ENCODE data around the gene MCM9. TPM values are rescaled to one million over a fixed set of nuclear protein-coding genes. Genes with fewer than 3 reads are reported as not detected.
A peak's percentile ranks its signal among the peaks of the same experiment; 100 is the strongest.

Gene MCM9
- total and polyA plus RNA-seq, 2 donors (not counting 1 experiment from before 2014, with no cell fraction given) = 1.2 to 9.6 TPM

GRCh38 chr6:118776607-118777549, 158.1 kb downstream of the MCM9 start:
- H3K9ac ChIP-seq (ENCODE audit: insufficient read depth, low read length) = no peak overlapping the region
- no peaks in the 10 kb centered on the region for H3K79me2 ChIP-seq (ENCODE audit: control insufficient read depth, insufficient read depth, low read length)
- H2AFZ ChIP-seq (ENCODE audit: low read length) = no peak overlapping the region
- no peaks in the 10 kb centered on the region for H3K36me3 ChIP-seq (ENCODE audit: control insufficient read depth, insufficient read depth, low read length)
- H3K4me3 ChIP-seq (replicated peaks in 1 of 4; ENCODE audit: control extremely low read depth in 1 of 4, insufficient read depth in 1 of 4, low read depth in 3 of 4, low read length in 4 of 4) = no peak overlapping the region
- H3K27ac ChIP-seq (ENCODE audit: insufficient read depth, low read length) = no peak overlapping the region
- no peak overlapping the region for H3K4me2 ChIP-seq (ENCODE audit: extremely low read depth, insufficient read depth, low read length)
- H3K27me3 ChIP-seq (ENCODE audit: control insufficient read depth, insufficient read depth, low read length) = no peaks in the 10 kb centered on the region
- peak; percentile 85 to 90 for DNase-seq (ENCODE audit: low read depth in 2 of 2)
- H3K9me3 ChIP-seq (ENCODE audit: control insufficient read depth, insufficient read depth, low read depth, low read length) = no peaks in the 10 kb centered on the region
- no peaks in the 10 kb centered on the region for H4K20me1 ChIP-seq (ENCODE audit: control insufficient read depth, extremely low read depth, insufficient read depth, low read length)
- H3K4me1 ChIP-seq (ENCODE audit: control insufficient read depth, extremely low read depth, insufficient read depth, low read length) = no peaks in the 10 kb centered on the region
- TF ChIP-seq CTCF (conservative IDR thresholded peaks at IDR 0.05 in 1 of 2, IDR thresholded peaks at IDR 0.05 in 1 of 2; ENCODE audit: low read depth in 1 of 2, low read length in 2 of 2) (peak; percentile 81 to 88), EZH2 (IDR thresholded peaks at IDR 0.05; ENCODE audit: low read length, missing control alignments) (no peak)

GRCh38 chr6:118775381-118775780, 159.6 kb downstream of the MCM9 start:
- no peak overlapping the region for H2AFZ ChIP-seq (ENCODE audit: low read length)
- TF ChIP-seq EZH2 (IDR thresholded peaks at IDR 0.05; ENCODE audit: low read length, missing control alignments) = no peak
- no peak for TF ChIP-seq CTCF (conservative IDR thresholded peaks at IDR 0.05 in 1 of 2, IDR thresholded peaks at IDR 0.05 in 1 of 2; ENCODE audit: low read depth in 1 of 2, low read length in 2 of 2)

GRCh38 chr6:118774581-118774980, 160.4 kb downstream of the MCM9 start:
- no peak overlapping the region for H2AFZ ChIP-seq (ENCODE audit: low read length)
- H3K27ac ChIP-seq (ENCODE audit: insufficient read depth, low read length) = no peak overlapping the region
- no peaks in the 10 kb centered on the region for H3K9me3 ChIP-seq (ENCODE audit: control insufficient read depth, insufficient read depth, low read depth, low read length)
- DNase-seq (ENCODE audit: low read depth in 2 of 2) = peak; percentile 14 to 69
- H3K4me2 ChIP-seq (ENCODE audit: extremely low read depth, insufficient read depth, low read length) = no peak overlapping the region
- H3K9ac ChIP-seq (ENCODE audit: insufficient read depth, low read length) = no peak overlapping the region
- H4K20me1 ChIP-seq (ENCODE audit: control insufficient read depth, extremely low read depth, insufficient read depth, low read length) = no peaks in the 10 kb centered on the region
- H3K79me2 ChIP-seq (ENCODE audit: control insufficient read depth, insufficient read depth, low read length) = no peaks in the 10 kb centered on the region
- H3K27me3 ChIP-seq (ENCODE audit: control insufficient read depth, insufficient read depth, low read length) = no peaks in the 10 kb centered on the region
- H3K4me1 ChIP-seq (ENCODE audit: control insufficient read depth, extremely low read depth, insufficient read depth, low read length) = no peaks in the 10 kb centered on the region
- no peaks in the 10 kb centered on the region for H3K36me3 ChIP-seq (ENCODE audit: control insufficient read depth, insufficient read depth, low read length)
- no peak overlapping the region for H3K4me3 ChIP-seq (replicated peaks in 1 of 4; ENCODE audit: control extremely low read depth in 1 of 4, insufficient read depth in 1 of 4, low read depth in 3 of 4, low read length in 4 of 4)
- no peak for TF ChIP-seq CTCF (conservative IDR thresholded peaks at IDR 0.05 in 1 of 2, IDR thresholded peaks at IDR 0.05 in 1 of 2; ENCODE audit: low read depth in 1 of 2, low read length in 2 of 2)
- TF ChIP-seq EZH2 (IDR thresholded peaks at IDR 0.05; ENCODE audit: low read length, missing control alignments) = no peak

More at GRCh38 chr6:118775381-118775780, 159.6 kb downstream of the MCM9 start:
- Histone ChIP-seq H4K20me1 (ENCODE audit: control insufficient read depth, extremely low read depth, insufficient read depth, low read length) (no peaks in the 10 kb centered on the region), H3K27me3 (ENCODE audit: control insufficient read depth, insufficient read depth, low read length) (no peaks in the 10 kb centered on the region), H3K4me2 (ENCODE audit: extremely low read depth, insufficient read depth, low read length) (no peak overlapping the region), H3K4me1 (ENCODE audit: control insufficient read depth, extremely low read depth, insufficient read depth, low read length) (no peaks in the 10 kb centered on the region), H3K9ac (ENCODE audit: insufficient read depth, low read length) (no peak overlapping the region), H3K4me3 (replicated peaks in 1 of 4; ENCODE audit: control extremely low read depth in 1 of 4, insufficient read depth in 1 of 4, low read depth in 3 of 4, low read length in 4 of 4) (no peak overlapping the region), H3K27ac (ENCODE audit: insufficient read depth, low read length) (no peak overlapping the region), H3K79me2 (ENCODE audit: control insufficient read depth, insufficient read depth, low read length) (no peaks in the 10 kb centered on the region), H3K9me3 (ENCODE audit: control insufficient read depth, insufficient read depth, low read depth, low read length) (no peaks in the 10 kb centered on the region), H3K36me3 (ENCODE audit: control insufficient read depth, insufficient read depth, low read length) (no peaks in the 10 kb centered on the region)
- DNase-seq (ENCODE audit: low read depth in 2 of 2) = no peak
